Lower leg skin (tissue), 4 donors: Measurements from ENCODE around the gene OR13A1. TPM values are rescaled to one million over a fixed set of nuclear protein-coding genes. Genes with fewer than 3 reads are reported as not detected.
"Not testable (repeated sequence)": the region's sequence is repeated elsewhere in the genome, so short reads cannot be mapped to it uniquely, and the experiment has no call there.

ENCODE experiments used
- DNase-seq, 2 donors: peaks; one replicate each; pipeline ENCODE4 v3.0.0-alpha.2; 2019; ENCODE audit warnings: low spot score in 2 of 2
- H3K4me3 ChIP-seq: fragments of 200-600 bp; sonication (generic); 2 replicates; pipeline ENCODE4 v1.5.1; 2017; ENCODE audit warnings: mild to moderate bottlenecking, low read depth; ENCODE audit not compliant: poor library complexity, severe bottlenecking
- POLR2A ChIP-seq, 2 donors: fragments of 450-650 bp; IDR thresholded peaks; one replicate each; pipeline ENCODE4 v1.6.1; 2016 to 2017; ENCODE audit warnings: antibody characterized with exemption in 2 of 2, mild to moderate bottlenecking in 1 of 2, moderate library complexity in 1 of 2
- WGBS, 2 donors: methylation state at CpG; one replicate each; pipeline ENCODE4 v1.1.5; 2018; 5-methylcytosine and 5-hydroxymethylcytosine counted together
- intact Hi-C: fragments of 100-400 bp; cut with DNase I; formaldehyde crosslinking; loops from one replicate; pipeline ENCODE4 v1.15.0; 2023; ENCODE audit warnings: low total_unique reads
- total RNA-seq, 4 donors: library from RNA; depleted of rRNA; stranded (reverse); fragments of >200 nt; gene quantifications; one replicate each; pipeline ENCODE4 v1.1.0, GENCODE V29; 2016
- TF ChIP-seq, protein P1 (sequence below), 3 donors: fragments of 450-650 bp; IDR thresholded peaks; one replicate each; pipeline ENCODE4 v1.5.1; 2016; ENCODE audit warnings: antibody characterized with exemption in 3 of 3, mild to moderate bottlenecking in 3 of 3, moderate library complexity in 2 of 3

OR13A1 gene
- total RNA-seq, 4 donors from 2014 or later: 0.10 TPM; not detected in 3

DNA sequence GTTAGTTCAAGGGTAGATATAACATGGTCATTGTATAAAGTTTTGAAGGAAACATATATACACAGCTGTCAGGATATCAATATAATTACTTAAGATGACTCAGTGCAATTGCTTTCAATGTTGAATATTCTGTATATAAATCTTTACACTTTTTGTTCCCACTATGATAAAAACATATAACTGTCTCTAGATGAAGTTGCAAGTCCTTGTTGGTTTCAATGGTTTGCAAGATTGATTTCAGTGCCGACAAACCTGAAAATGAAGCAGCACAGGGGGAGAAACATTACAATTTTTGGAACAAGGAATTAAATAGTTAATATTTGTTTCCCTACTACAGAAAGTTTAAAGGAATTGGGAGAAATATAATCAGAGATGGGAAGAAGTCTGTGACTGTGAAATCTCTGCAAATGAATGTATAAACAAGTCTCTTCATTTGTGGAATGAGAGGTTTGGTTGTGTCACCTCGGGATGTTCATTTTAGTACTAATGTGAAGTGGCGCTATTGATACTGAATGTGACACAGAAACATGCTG lies 54.1 kb downstream of the OR13A1 start:
- intact Hi-C loops: no loop called here
- WGBS, 2 donors: 88 to 92% methylated on average over 3 of the region's 3 CpGs
- no peak overlapping the region for H3K4me3 ChIP-seq
- TF ChIP-seq POLR2A (IDR thresholded peaks at IDR 0.05): no peak
- TF ChIP-seq, protein P1, sequence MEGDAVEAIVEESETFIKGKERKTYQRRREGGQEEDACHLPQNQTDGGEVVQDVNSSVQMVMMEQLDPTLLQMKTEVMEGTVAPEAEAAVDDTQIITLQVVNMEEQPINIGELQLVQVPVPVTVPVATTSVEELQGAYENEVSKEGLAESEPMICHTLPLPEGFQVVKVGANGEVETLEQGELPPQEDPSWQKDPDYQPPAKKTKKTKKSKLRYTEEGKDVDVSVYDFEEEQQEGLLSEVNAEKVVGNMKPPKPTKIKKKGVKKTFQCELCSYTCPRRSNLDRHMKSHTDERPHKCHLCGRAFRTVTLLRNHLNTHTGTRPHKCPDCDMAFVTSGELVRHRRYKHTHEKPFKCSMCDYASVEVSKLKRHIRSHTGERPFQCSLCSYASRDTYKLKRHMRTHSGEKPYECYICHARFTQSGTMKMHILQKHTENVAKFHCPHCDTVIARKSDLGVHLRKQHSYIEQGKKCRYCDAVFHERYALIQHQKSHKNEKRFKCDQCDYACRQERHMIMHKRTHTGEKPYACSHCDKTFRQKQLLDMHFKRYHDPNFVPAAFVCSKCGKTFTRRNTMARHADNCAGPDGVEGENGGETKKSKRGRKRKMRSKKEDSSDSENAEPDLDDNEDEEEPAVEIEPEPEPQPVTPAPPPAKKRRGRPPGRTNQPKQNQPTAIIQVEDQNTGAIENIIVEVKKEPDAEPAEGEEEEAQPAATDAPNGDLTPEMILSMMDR (IDR thresholded peaks at IDR 0.05): no peak
- DNase-seq: no peak

DNA sequence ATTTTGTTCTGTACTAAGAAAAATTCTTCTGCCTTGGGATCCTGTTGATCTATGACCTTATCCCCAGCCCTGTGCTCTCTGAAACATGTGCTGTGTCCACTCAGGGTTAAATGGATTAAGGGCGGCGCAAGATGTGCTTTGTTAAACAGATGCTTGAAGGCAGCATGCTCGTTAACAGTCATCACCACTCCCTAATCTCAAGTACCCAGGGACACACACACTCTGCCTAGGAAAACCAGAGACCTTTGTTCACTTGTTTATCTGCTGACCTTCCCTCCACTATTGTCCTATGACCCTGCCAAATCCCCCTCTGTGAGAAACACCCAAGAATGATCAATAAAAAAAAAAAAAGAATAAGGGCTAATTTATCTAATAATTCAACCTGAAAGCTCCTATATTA lies 54.8 kb downstream of the OR13A1 start:
- intact Hi-C loops, H3K4me3 ChIP-seq, DNase-seq: not testable (repeated sequence)
- WGBS, 2 donors: 57 to 78% methylated on average over 3 of the region's 3 CpGs

DNA sequence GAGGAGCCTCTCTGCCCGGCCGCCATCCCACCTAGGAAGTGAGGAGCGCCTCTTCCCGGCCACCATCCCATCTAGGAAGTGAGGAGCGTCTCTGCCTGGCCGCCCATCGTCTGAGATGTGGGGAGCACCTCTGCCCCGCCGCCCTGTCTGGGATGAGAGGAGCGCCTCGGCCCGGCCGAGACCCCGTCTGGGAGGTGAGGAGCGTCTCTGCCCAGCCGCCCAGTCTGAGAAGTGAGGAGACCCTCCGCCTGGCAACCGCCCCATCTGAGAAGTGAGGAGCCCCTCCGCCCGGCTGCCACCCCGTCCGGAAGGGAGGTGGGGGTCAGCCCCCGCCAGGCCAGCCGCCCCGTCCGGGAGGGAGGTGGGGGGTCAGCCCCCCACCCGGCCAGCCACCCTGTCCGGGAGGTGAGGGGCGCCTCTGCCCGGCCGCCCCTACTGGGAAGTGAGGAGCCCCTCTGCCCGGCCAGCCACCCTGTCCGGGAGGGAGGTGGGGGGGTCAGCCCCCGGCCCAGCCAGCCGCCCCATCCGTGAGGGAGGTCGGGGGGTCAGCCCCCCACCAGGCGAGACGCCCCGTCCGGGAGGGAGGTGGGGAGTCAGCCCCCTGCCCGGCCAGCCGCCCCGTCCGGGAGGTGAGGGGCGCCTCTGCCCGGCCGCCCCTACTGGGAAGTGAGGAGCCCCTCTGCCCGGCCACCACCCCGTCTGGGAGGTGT lies 55.5 kb downstream of the OR13A1 start:
- not testable (repeated sequence) for DNase-seq
- 87 to 94% methylated on average over 17 to 28 of the region's 50 CpGs for WGBS, 2 donors

DNA sequence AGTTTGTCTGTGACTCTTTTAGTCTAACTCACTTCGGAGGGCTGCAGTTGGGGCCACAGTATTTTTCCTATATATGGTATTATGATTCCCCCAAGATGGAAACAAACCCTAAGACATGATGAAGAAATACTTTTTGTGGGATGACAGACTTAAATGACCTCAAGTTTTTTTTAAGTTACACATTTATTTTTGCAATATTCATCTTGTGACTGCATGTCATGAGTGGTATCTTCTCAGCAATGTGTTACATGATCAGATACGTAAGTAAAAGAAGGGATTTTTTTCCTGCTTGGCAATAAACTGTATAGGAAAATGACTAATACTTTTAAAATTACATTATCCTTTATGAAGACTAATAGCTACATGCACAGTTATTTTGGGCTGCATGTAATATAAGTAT lies 57.8 kb downstream of the OR13A1 start:
- whole genome bisulfite sequencing, 2 donors: 75% methylated on average over 2 of the region's 2 CpGs
- TF ChIP-seq POLR2A (IDR thresholded peaks at IDR 0.05): no peak
- TF ChIP-seq, protein P1 (IDR thresholded peaks at IDR 0.05): no peak
- H3K4me3 ChIP-seq: no peak overlapping the region
- DNase-seq: no peak
- intact Hi-C loops: no loop called here

More for the DNA sequence above, 55.5 kb downstream of the OR13A1 start:
- intact Hi-C loops, H3K4me3 ChIP-seq: not testable (repeated sequence)

DNA sequence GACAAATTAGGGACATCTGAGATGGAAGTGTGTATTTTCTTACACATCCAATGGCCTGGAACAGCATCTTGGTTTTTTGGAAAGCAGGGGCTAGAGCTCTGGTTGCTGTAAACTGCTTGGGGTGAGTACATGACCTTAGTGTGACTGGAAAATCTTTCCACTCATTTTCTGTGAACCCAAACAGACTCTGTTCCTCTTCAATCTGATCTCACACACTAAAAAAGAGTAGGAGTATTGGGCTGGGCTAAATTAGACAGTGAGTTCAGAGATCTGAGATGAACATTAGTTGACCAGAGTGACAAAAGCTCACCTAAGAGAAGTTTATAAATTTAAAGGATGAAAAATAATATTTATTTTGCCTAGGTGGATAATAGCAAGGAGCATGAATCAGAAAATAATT lies 59.2 kb downstream of the OR13A1 start:
- intact Hi-C loops: no loop called here
- TF ChIP-seq, protein P1 (IDR thresholded peaks at IDR 0.05): no peak
- no peak for TF ChIP-seq POLR2A (IDR thresholded peaks at IDR 0.05)
- no peak for DNase-seq
- no peak overlapping the region for H3K4me3 ChIP-seq

DNA sequence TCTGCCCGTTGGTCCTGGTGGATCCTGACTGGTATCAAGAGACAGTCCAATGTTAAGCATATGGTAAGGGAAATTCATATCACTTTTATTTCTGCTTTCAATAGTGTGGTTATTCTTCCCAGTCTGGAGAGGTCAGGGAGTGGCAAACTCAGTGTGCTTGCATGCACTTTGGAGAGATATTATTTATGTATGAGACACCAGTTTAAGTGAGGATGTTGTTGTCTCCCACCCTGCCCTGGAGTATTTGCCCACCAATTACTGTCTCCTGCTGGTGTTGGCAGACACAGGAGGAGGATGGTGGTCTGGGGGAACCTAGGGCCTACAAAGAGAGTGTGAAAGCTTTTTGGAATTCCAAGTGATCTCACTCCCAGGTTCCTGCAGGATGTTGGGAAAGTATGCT lies 59.7 kb downstream of the OR13A1 start:
- TF ChIP-seq, protein P1 (IDR thresholded peaks at IDR 0.05): no peak
- no peak for TF ChIP-seq POLR2A (IDR thresholded peaks at IDR 0.05)
- 77 to 80% methylated on average over 1 of the region's 1 CpG for WGBS, 2 donors
- intact Hi-C loops: no loop called here
- no peak for DNase-seq
- no peak overlapping the region for H3K4me3 ChIP-seq

DNA sequence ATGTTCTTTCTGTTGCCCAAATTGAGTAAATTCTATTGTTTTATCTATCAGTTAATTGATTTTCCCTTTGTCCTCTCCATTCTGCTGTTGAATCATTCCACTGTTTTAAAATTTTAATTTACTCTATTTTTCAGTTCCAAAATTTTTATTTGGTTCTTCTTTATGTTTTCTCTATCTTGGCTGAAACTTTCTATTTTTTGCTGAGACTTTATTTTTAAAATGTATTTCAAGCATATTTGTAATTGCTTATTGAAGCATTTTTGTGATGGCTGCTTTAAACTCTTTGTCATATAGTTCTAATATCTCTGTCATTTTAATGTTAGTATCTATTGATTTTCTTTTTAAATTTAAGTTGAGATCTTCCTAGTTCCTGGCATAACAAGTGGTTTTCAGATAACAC lies 60.5 kb downstream of the OR13A1 start:
- no peak overlapping the region for H3K4me3 ChIP-seq
- no peak for DNase-seq
- intact Hi-C loops: no loop called here
- TF ChIP-seq POLR2A (IDR thresholded peaks at IDR 0.05): no peak
- TF ChIP-seq, protein P1 (IDR thresholded peaks at IDR 0.05): no peak
